Gastrocnemius medialis (tissue), 4 donors: ENCODE measurements around the gene CTU1.
"Not testable (repeated sequence)": the region's sequence is repeated elsewhere in the genome, so short reads cannot be mapped to it uniquely, and the experiment has no call there.

Source experiments
- POLR2A ChIP-seq, 2 donors: fragments of 450-650 bp; IDR thresholded peaks; one replicate each; pipeline ENCODE4 v1.6.1; 2017; ENCODE audit warnings: antibody characterized with exemption in 2 of 2, mild to moderate bottlenecking in 2 of 2, moderate library complexity in 2 of 2
- TF ChIP-seq, protein P1 (sequence below), 5 experiments: fragments of 450-650 bp in 3 of 5; fragments of 200-600 bp in 2 of 5; sonication (generic) in 2 of 5; IDR thresholded peaks in 4 of 5; conservative IDR thresholded peaks in 1 of 5; 1 replicate in 4 of 5; 2 replicates in 1 of 5; pipeline ENCODE4 v1.5.1; 2016 to 2019; ENCODE audit warnings: antibody characterized with exemption in 5 of 5, mild to moderate bottlenecking in 3 of 5, moderate library complexity in 3 of 5

DNA sequence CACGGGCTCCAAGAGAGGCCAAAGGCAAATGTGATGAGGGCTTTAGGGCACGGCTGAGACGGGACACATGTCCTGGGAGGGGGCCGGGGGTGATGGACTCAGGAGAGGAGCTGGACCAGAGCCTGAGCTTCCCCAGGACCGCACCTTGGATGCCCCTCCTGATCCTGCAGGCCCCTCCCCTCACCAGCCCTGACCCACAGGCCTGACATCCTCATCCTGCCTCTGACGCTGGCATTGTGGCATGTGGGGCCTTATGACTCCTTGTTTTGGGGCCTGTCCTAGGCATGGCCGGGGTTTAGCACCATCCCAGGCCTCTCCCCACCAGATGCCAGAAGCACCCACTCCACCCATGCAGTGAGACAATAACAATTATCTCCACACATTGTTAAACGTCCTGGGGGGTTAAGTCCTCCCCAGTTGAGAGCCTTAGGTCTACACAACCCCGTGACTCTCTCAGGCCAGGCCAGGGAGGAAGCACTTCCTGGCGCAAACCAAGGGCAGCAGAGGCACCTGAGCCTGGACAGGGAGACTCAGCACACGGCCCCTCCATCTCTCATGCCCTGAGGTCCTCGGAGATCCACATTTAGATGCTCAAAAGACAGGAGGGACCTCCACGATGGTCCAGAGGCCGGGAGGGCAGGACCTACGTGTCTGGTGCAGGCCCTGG lies 34.7 kb upstream of the CTU1 start:
- TF ChIP-seq, protein P1, sequence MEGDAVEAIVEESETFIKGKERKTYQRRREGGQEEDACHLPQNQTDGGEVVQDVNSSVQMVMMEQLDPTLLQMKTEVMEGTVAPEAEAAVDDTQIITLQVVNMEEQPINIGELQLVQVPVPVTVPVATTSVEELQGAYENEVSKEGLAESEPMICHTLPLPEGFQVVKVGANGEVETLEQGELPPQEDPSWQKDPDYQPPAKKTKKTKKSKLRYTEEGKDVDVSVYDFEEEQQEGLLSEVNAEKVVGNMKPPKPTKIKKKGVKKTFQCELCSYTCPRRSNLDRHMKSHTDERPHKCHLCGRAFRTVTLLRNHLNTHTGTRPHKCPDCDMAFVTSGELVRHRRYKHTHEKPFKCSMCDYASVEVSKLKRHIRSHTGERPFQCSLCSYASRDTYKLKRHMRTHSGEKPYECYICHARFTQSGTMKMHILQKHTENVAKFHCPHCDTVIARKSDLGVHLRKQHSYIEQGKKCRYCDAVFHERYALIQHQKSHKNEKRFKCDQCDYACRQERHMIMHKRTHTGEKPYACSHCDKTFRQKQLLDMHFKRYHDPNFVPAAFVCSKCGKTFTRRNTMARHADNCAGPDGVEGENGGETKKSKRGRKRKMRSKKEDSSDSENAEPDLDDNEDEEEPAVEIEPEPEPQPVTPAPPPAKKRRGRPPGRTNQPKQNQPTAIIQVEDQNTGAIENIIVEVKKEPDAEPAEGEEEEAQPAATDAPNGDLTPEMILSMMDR (IDR thresholded peaks at IDR 0.05 in 4 of 5, conservative IDR thresholded peaks at IDR 0.05 in 1 of 5): not testable (repeated sequence)
- not testable (repeated sequence) for TF ChIP-seq POLR2A (IDR thresholded peaks at IDR 0.05)
